ENCODE data around the gene CWF19L1. TPM values are rescaled to one million over a fixed set of nuclear protein-coding genes. Genes with fewer than 3 reads are reported as not detected.
A peak's percentile ranks its signal among the peaks of the same experiment; 100 is the strongest.

CWF19L1 gene
- 18.7 and 18.9 TPM in 2 replicates for total RNA-seq
- long read RNA-seq, transcript CWF19L1-201 (14 exons, 1,815 nt) = major isoform, 57 of 101 reads
- long read RNA-seq, partial matches to known transcripts = 6 of 101 reads
- long read RNA-seq, other reads (novel, unspliced or antisense) = 38 of 101 reads

DNA sequence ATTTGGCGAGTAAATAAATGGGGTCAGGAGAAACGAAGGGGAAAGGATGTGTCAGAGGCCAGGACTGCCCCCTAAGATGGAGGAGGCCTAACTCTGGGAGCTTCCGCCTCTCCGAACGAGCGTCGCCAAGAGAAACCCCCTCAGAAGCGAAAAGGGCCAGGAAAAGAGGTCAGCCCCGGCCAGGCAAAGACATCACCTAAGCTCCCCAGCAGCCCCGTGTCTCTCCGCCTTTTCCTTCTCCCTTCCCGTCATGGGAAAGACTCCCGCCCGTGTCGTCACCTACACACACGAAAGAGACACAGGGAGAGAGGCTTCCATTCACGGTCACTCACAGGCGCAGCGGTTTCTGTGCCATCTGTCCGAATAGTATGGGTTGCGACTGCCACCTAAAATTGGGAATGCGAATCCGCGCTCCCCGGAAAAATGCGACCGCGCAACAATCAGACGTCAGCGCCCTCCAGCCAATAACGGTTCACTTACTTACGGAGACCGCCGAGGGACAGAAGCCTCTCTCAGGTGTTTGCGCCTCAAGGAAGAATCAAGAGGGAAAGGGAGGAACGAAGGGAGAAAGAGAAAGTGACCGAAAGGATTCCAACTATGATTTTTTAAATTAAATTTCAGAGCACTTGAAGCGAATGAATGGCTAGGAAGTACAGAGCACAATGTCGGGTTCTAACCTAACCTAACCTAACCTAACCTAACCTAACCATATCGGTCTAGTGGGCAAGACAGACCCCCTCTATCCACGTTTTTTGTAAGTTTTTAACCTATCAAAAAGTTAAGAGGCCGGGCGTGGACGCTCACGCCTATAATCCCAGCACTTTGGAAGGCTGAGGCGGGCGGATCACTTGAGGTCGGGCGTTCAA is at the start of gene CWF19L1:
CWF19L1 (minus strand) TSS at position 400 of the 866 bp plus-strand sequence; CDS start at position 355, 45 bp downstream.
- Mint-ChIP-seq H3K4me1 (ENCODE audit: unreplicated experiment) (peaks cover 12% of the 10 kb centered on the region), H3K36me3 (ENCODE audit: unreplicated experiment) (peaks cover 10% of the 10 kb centered on the region), H3K4me3 (ENCODE audit: unreplicated experiment) (peak within 1 kb of the TSS; percentile 99), H3K27ac (ENCODE audit: unreplicated experiment) (peak within 1 kb of the TSS; percentile 99), H3K9me3 (ENCODE audit: unreplicated experiment) (peaks cover 8% of the 10 kb centered on the region), H3K27me3 (ENCODE audit: unreplicated experiment) (no peaks in the 10 kb centered on the region)
- peak; percentile 90 for DNase-seq (ENCODE audit: extremely low spot score, unreplicated experiment)
- TF ChIP-seq, protein P1, sequence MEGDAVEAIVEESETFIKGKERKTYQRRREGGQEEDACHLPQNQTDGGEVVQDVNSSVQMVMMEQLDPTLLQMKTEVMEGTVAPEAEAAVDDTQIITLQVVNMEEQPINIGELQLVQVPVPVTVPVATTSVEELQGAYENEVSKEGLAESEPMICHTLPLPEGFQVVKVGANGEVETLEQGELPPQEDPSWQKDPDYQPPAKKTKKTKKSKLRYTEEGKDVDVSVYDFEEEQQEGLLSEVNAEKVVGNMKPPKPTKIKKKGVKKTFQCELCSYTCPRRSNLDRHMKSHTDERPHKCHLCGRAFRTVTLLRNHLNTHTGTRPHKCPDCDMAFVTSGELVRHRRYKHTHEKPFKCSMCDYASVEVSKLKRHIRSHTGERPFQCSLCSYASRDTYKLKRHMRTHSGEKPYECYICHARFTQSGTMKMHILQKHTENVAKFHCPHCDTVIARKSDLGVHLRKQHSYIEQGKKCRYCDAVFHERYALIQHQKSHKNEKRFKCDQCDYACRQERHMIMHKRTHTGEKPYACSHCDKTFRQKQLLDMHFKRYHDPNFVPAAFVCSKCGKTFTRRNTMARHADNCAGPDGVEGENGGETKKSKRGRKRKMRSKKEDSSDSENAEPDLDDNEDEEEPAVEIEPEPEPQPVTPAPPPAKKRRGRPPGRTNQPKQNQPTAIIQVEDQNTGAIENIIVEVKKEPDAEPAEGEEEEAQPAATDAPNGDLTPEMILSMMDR (IDR thresholded peaks at IDR 0.05) = no peak

- Mint-ChIP-seq H3K4me1 (ENCODE audit: unreplicated experiment) (peaks cover 8% of the 10 kb centered on the region), H3K4me3 (ENCODE audit: unreplicated experiment) (no peak overlapping the region), H3K27me3 (ENCODE audit: unreplicated experiment) (peaks cover 59% of the 10 kb centered on the region), H3K36me3 (ENCODE audit: unreplicated experiment) (no peaks in the 10 kb centered on the region), H3K9me3 (ENCODE audit: unreplicated experiment) (no peaks in the 10 kb centered on the region), H3K27ac (ENCODE audit: unreplicated experiment) (no peak overlapping the region)
- no peak for DNase-seq (ENCODE audit: extremely low spot score, unreplicated experiment)
- TF ChIP-seq, protein P1 (IDR thresholded peaks at IDR 0.05) = no peak
These were observed 48.2 kb upstream of the CWF19L1 start for GRCh38 chr10:100315615-100316014.

DNA sequence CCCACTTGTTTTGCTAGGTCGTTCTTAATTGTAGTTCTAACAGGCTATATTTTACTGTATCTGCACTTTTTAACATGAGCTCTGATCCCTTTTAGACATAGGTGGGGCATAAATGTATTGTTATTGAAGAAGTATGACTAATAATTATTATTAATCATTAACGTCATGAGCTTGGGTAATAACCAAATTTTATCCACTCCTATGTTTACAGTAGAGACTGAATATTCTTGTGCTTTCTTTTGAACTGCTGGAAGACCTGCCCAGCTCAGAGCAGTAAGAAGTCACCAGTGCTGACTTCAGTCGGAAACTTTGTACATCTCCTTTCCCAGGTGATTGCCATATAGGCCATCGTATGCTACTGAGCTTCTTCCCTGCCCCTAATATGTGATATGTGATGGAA is 43.9 kb upstream of the CWF19L1 start:
- peaks cover 73% of the 10 kb centered on the region for H3K27me3 Mint-ChIP-seq (ENCODE audit: unreplicated experiment)
- no peak overlapping the region for H3K4me3 Mint-ChIP-seq (ENCODE audit: unreplicated experiment)
- H3K9me3 Mint-ChIP-seq (ENCODE audit: unreplicated experiment) = no peaks in the 10 kb centered on the region
- TF ChIP-seq, protein P1 (IDR thresholded peaks at IDR 0.05) = no peak
- no peak for DNase-seq (ENCODE audit: extremely low spot score, unreplicated experiment)
- H3K27ac Mint-ChIP-seq (ENCODE audit: unreplicated experiment) = no peak overlapping the region
- H3K36me3 Mint-ChIP-seq (ENCODE audit: unreplicated experiment) = no peaks in the 10 kb centered on the region
- H3K4me1 Mint-ChIP-seq (ENCODE audit: unreplicated experiment) = peaks cover 8% of the 10 kb centered on the region

- no peak for DNase-seq (ENCODE audit: extremely low spot score, unreplicated experiment)
- Mint-ChIP-seq H3K4me1 (ENCODE audit: unreplicated experiment) (no peaks in the 10 kb centered on the region), H3K27ac (ENCODE audit: unreplicated experiment) (no peak overlapping the region), H3K36me3 (ENCODE audit: unreplicated experiment) (no peaks in the 10 kb centered on the region), H3K27me3 (ENCODE audit: unreplicated experiment) (peaks cover 82% of the 10 kb centered on the region), H3K4me3 (ENCODE audit: unreplicated experiment) (no peak overlapping the region), H3K9me3 (ENCODE audit: unreplicated experiment) (no peaks in the 10 kb centered on the region)
- TF ChIP-seq, protein P1 (IDR thresholded peaks at IDR 0.05) = no peak
These were observed 40.2 kb upstream of the CWF19L1 start for GRCh38 chr10:100307684-100308083.

DNA sequence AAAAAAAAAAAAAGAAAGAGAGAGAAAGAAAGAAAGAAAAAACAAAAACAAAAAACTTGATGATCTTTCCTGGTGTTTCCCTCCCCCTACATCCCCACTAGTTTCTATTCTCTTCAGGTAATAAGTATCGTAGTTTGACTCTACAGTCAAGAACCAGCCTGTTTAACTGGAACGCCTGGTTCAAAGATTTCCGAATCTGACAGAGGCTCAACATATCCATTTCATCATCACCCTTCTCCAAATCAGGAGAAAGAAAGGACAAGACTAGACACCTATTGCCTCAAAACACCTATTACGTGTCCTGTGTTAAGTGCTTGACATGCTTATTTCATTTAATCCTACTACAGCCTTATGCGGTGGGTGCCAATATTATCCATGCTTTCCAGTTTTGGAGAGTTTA is 39.4 kb upstream of the CWF19L1 start:
- H3K36me3 Mint-ChIP-seq (ENCODE audit: unreplicated experiment) = no peaks in the 10 kb centered on the region
- no peak overlapping the region for H3K4me3 Mint-ChIP-seq (ENCODE audit: unreplicated experiment)
- DNase-seq (ENCODE audit: extremely low spot score, unreplicated experiment) = no peak
- peaks cover 75% of the 10 kb centered on the region for H3K27me3 Mint-ChIP-seq (ENCODE audit: unreplicated experiment)
- TF ChIP-seq, protein P1 (IDR thresholded peaks at IDR 0.05) = no peak
- no peak overlapping the region for H3K27ac Mint-ChIP-seq (ENCODE audit: unreplicated experiment)
- no peaks in the 10 kb centered on the region for H3K9me3 Mint-ChIP-seq (ENCODE audit: unreplicated experiment)
- no peaks in the 10 kb centered on the region for H3K4me1 Mint-ChIP-seq (ENCODE audit: unreplicated experiment)

All from osteocyte (in vitro differentiated cells).